Mesenchymal stem cell (in vitro differentiated cells and primary cell): ENCODE measurements around the gene ECM2.

Experiments used
- DNase-seq: peaks from one replicate; pipeline ENCODE4 v3.0.0-alpha.2; 2013
- H2AFZ ChIP-seq: one replicate; pipeline ENCODE4 v1.6.1; 2013; ENCODE audit warnings: low read depth, mild to moderate bottlenecking, control low read depth, inconsistent platforms, low read length, moderate library complexity
- H2AK5ac ChIP-seq: 2 replicates; pipeline ENCODE4 v1.6.1; 2013; ENCODE audit warnings: low read length, moderate library complexity, mild to moderate bottlenecking, inconsistent platforms; ENCODE audit not compliant: severe bottlenecking
- H2BK120ac ChIP-seq: one replicate; pipeline ENCODE4 v1.6.1; 2013; ENCODE audit warnings: low read depth, mild to moderate bottlenecking, inconsistent platforms, low read length, moderate library complexity
- H2BK12ac ChIP-seq, 2 experiments: one replicate each; pipeline ENCODE4 v1.6.1; 2013; ENCODE audit warnings: inconsistent platforms in 2 of 2, low read length in 2 of 2, mild to moderate bottlenecking in 2 of 2, moderate library complexity in 2 of 2, control low read depth in 1 of 2
- H2BK15ac ChIP-seq: one replicate; pipeline ENCODE4 v1.6.1; 2013; ENCODE audit warnings: mild to moderate bottlenecking, low read depth, inconsistent platforms; ENCODE audit not compliant: poor library complexity, severe bottlenecking
- H2BK5ac ChIP-seq: 2 replicates; pipeline ENCODE4 v1.6.1; 2013; ENCODE audit warnings: low read depth, mild to moderate bottlenecking, low read length, control low read depth, inconsistent platforms; ENCODE audit not compliant: poor library complexity, severe bottlenecking
- H3K14ac ChIP-seq, 2 experiments: one replicate each; pipeline ENCODE4 v1.6.1; 2013; ENCODE audit warnings: inconsistent platforms in 2 of 2, low read length in 2 of 2, control low read depth in 1 of 2, mild to moderate bottlenecking in 1 of 2, moderate library complexity in 1 of 2
- H3K18ac ChIP-seq, 2 experiments: one replicate each; pipeline ENCODE4 v1.6.1; 2013; ENCODE audit warnings: inconsistent platforms in 2 of 2, low read length in 2 of 2, control low read depth in 1 of 2, low read depth in 1 of 2, mild to moderate bottlenecking in 1 of 2
- H3K23ac ChIP-seq, 2 experiments: one replicate each; pipeline ENCODE4 v1.6.1; 2013; ENCODE audit warnings: inconsistent platforms in 2 of 2, low read length in 2 of 2, mild to moderate bottlenecking in 2 of 2, moderate library complexity in 2 of 2, control low read depth in 1 of 2
- H3K27ac ChIP-seq: 2 replicates; pipeline ENCODE4 v1.5.1; 2013; ENCODE audit warnings: mild to moderate bottlenecking, moderate library complexity, low read length, control low read depth, inconsistent platforms; ENCODE audit not compliant: poor library complexity, severe bottlenecking
- H3K27me3 ChIP-seq, 2 experiments: 2 replicates each; pipeline versions ENCODE4 v1.6.1 to v1.7.0; 2013; ENCODE audit warnings: low read length in 2 of 2, mild to moderate bottlenecking in 2 of 2, moderate library complexity in 2 of 2, control low read depth in 1 of 2, inconsistent platforms in 1 of 2; ENCODE audit not compliant: control insufficient read depth in 1 of 2, insufficient read depth in 1 of 2
- H3K36me3 ChIP-seq, 2 experiments: 2 replicates each; pipeline versions ENCODE4 v1.6.1 to v1.7.0; 2013; ENCODE audit warnings: low read length in 2 of 2, control low read depth in 1 of 2, inconsistent platforms in 1 of 2, low read depth in 1 of 2, mild to moderate bottlenecking in 1 of 2; ENCODE audit not compliant: insufficient read depth in 2 of 2, control insufficient read depth in 1 of 2
- H3K4ac ChIP-seq, 2 experiments: one replicate each; pipeline ENCODE4 v1.6.1; 2013; ENCODE audit warnings: inconsistent platforms in 2 of 2, low read length in 2 of 2, mild to moderate bottlenecking in 2 of 2, moderate library complexity in 2 of 2, control low read depth in 1 of 2, low read depth in 1 of 2
- H3K4me1 ChIP-seq: 2 replicates; pipeline ENCODE4 v1.6.1; 2013; ENCODE audit warnings: low read depth, low read length, control low read depth; ENCODE audit not compliant: control insufficient read depth, insufficient read depth
- H3K4me2 ChIP-seq: 2 replicates; pipeline ENCODE4 v1.6.1; 2013; ENCODE audit warnings: low read length, mild to moderate bottlenecking, inconsistent platforms; ENCODE audit not compliant: poor library complexity, severe bottlenecking
- H3K4me3 ChIP-seq, 2 experiments: 2 replicates each; pipeline versions ENCODE4 v1.5.1 to v1.7.0; 2013; ENCODE audit warnings: low read length in 2 of 2, mild to moderate bottlenecking in 2 of 2, control low read depth in 1 of 2, low read depth in 1 of 2; ENCODE audit not compliant: insufficient read depth in 1 of 2
- H3K79me1 ChIP-seq: replicated peaks from 2 replicates; pipeline ENCODE4 v1.6.1; 2013; ENCODE audit warnings: mild to moderate bottlenecking, control low read depth, low read length, inconsistent platforms; ENCODE audit not compliant: poor library complexity, severe bottlenecking
- H3K9ac ChIP-seq: 2 replicates; pipeline ENCODE4 v1.7.0; 2013; ENCODE audit warnings: mild to moderate bottlenecking, low read length, moderate library complexity
- H3K9me3 ChIP-seq: 2 replicates; pipeline ENCODE4 v1.7.0; 2013; ENCODE audit warnings: mild to moderate bottlenecking, low read length; ENCODE audit not compliant: control insufficient read depth
- H4K8ac ChIP-seq: one replicate; pipeline ENCODE4 v1.6.1; 2013; ENCODE audit warnings: inconsistent platforms, mild to moderate bottlenecking, low read length, moderate library complexity
- H4K91ac ChIP-seq: one replicate; pipeline ENCODE4 v1.6.1; 2013; ENCODE audit warnings: mild to moderate bottlenecking, low read length, inconsistent platforms
- WGBS: methylation state at CpG from one replicate; pipeline ENCODE4 v1.1.7; 2013; ENCODE audit warnings: mixed read lengths; 5-methylcytosine and 5-hydroxymethylcytosine counted together

ECM2 gene

DNA sequence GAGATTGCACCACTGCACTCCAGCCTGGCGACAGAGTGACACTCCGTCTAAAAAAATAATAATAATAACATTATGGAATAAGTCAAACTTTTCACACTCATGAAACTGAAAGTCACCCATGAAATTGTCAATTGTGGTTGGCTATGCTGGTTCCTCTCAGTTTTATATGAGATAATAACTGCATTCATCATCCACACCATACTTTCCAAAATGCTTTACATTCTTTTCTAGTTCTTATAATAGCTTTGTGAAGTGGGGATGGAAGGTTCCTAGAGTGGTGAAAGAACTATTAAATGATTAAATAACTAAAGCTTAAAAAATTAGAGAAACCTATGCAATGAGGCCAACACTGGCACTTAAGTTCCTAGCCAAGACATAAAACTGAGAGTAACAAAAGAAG lies 40.9 kb downstream of the ECM2 start:
- no CpG with 5 or more reads among the region's 2 CpGs for WGBS
- no peak for DNase-seq
- no peak overlapping the region for H3K27ac ChIP-seq

DNA sequence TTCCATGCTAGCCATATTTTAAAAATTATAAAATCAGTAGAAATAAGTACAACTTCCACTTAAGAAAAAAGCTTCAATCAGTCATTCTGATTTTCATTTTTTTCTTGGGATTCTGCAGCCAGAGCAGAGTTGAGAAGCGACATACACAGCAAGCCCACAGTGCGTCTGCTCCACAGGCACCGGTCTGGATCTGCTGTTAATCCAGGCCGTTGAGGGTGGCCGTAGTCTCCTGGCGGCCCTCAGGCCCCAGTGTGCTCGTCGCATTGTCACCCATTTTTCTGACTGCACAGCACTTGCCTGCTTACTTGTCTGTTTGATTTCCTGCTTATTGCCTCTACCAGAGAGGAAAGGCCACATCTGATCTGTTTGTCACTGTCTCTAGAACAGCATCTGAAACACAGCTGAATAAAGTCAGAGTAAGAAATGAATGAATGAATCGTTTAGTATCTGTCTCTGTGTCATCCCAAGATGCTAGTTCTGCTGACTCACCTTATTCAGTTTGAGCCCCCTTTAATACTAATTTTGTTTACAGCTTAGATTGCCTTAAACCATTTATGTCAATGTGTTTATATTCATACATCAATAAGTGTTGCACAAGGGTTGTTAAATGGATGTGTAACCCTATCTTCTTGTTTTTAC lies 41.9 kb downstream of the ECM2 start:
- Histone ChIP-seq H3K14ac (peak overlapping the region; percentile 13 to 47), H3K4me1 (peaks cover 2% of the 10 kb centered on the region)
- WGBS: 81% methylated on average over 9 of the region's 9 CpGs

More for the DNA sequence above, 40.9 kb downstream of the ECM2 start:
- H3K4me1 ChIP-seq: no peaks in the 10 kb centered on the region
- H3K27me3 ChIP-seq: no peaks in the 10 kb centered on the region
- H3K4me3 ChIP-seq: no peak overlapping the region
- no peak overlapping the region for H3K14ac ChIP-seq
- no peak overlapping the region for H2BK120ac ChIP-seq
- H3K4me2 ChIP-seq: no peak overlapping the region
- no peak overlapping the region for H3K4ac ChIP-seq
- no peaks in the 10 kb centered on the region for H3K36me3 ChIP-seq
- no peak overlapping the region for H3K18ac ChIP-seq
- H3K79me1 ChIP-seq: no peaks in the 10 kb centered on the region
- no peaks in the 10 kb centered on the region for H3K9me3 ChIP-seq
- no peak overlapping the region for H2BK12ac ChIP-seq
- no peak overlapping the region for H3K23ac ChIP-seq
- no peak overlapping the region for H2AFZ ChIP-seq
- H2AK5ac ChIP-seq: no peak overlapping the region
- H3K9ac ChIP-seq: no peak overlapping the region
- H4K91ac ChIP-seq: no peak overlapping the region
- H2BK15ac ChIP-seq: no peak overlapping the region
- H2BK5ac ChIP-seq: no peak overlapping the region
- no peak overlapping the region for H4K8ac ChIP-seq

DNA sequence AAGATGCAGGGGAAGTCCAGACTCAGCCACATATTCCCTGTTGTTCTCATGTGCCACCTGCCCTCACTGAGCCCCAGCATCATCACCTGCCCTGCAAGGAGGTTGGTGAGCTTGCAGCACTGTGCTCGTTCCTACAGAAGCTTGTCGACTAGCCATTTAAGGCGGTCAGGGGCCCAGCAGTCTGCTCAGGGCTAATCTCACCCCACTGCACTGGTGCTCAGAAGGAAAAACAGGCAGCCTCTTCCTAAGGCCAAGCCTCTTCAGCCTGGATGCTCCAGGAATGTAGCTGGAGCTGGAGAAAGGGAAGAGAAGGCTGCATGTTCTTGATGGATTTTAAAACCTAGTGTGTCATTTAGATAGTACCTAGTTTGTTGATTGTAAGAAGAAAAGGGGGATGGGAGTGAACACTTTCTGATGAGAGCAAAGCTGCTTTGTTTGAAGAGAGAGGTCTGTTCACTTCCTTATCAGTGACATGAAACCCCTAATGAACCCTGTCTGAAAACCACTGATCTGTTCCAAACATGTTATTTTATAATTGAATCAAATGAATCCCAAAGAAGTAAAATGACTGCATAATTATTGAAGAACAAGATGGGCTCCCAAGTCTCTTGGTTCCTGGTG lies 42.9 kb downstream of the ECM2 start:
- H3K4me2 ChIP-seq: no peak overlapping the region
- no peaks in the 10 kb centered on the region for H3K36me3 ChIP-seq
- H3K79me1 ChIP-seq: no peaks in the 10 kb centered on the region
- no peak overlapping the region for H3K4me3 ChIP-seq
- DNase-seq: no peak
- no peaks in the 10 kb centered on the region for H3K9me3 ChIP-seq
- peak overlapping the region in 1 of 2 experiments; percentile 29 for H2BK12ac ChIP-seq
- peak overlapping the region; percentile 15 for H4K91ac ChIP-seq
- peaks cover 2% of the 10 kb centered on the region for H3K4me1 ChIP-seq
- no peak overlapping the region for H3K18ac ChIP-seq
- no peak overlapping the region for H3K9ac ChIP-seq
- H2BK15ac ChIP-seq: no peak overlapping the region
- peak overlapping the region; percentile 27 for H4K8ac ChIP-seq
- no peak overlapping the region for H3K4ac ChIP-seq
- H2BK120ac ChIP-seq: no peak overlapping the region
- H3K23ac ChIP-seq: no peak overlapping the region
- 51% methylated on average over 3 of the region's 3 CpGs for WGBS
- H3K27me3 ChIP-seq: no peaks in the 10 kb centered on the region
- no peak overlapping the region for H2AFZ ChIP-seq
- no peak overlapping the region for H3K14ac ChIP-seq
- H2BK5ac ChIP-seq: no peak overlapping the region
- H2AK5ac ChIP-seq: no peak overlapping the region
- H3K27ac ChIP-seq: no peak overlapping the region

More for the DNA sequence above, 41.9 kb downstream of the ECM2 start:
- Histone ChIP-seq H3K79me1 (no peaks in the 10 kb centered on the region), H2AK5ac (no peak overlapping the region), H3K4ac (no peak overlapping the region), H3K9me3 (no peaks in the 10 kb centered on the region), H3K27ac (no peak overlapping the region), H4K91ac (no peak overlapping the region), H3K9ac (no peak overlapping the region), H3K23ac (no peak overlapping the region), H3K36me3 (no peaks in the 10 kb centered on the region), H2BK120ac (no peak overlapping the region), H3K4me3 (no peak overlapping the region), H3K18ac (no peak overlapping the region), H3K27me3 (no peaks in the 10 kb centered on the region), H2BK5ac (no peak overlapping the region), H3K4me2 (no peak overlapping the region), H2AFZ (no peak overlapping the region), H2BK15ac (no peak overlapping the region), H4K8ac (peak overlapping the region; percentile 84), H2BK12ac (no peak overlapping the region)
- DNase-seq: no peak

DNA sequence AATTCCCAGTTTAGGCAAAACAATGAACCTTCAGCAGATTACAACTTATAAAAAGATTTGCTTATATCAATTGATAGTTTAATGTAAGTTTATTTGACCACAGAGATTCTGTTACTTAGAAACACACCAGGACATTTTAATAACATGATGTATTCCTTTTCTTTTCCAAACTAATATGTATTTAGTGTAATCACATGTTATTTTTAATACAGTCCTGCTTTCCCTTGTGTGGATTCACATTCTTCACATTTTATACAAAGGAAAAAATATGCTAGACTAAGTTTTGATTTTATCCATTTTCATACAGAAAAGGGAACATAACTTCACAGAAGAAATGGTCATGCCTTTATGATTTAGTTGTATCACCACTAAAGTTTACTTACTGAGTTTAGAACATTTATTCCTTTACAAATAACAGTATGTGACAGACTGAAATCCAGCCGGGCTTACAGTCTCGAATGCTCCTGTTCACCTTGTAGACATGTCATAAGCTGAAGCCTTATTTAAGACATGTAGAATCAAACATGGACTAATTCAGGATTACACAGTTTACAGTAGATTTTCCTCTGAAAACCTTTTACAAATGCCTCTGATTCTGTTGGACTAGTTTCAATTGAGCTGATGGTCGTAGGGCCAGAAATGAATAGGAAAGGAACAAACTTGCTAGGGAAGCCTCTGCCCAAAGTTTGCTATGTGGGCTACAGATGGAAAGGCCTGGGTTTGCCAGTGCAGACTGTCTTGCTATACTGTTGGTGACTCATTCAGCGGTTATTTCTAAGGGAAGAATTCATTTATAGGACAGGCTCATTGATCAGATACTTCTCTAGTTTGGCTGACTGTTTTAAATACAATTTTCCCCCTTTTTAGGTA lies 46.9 kb downstream of the ECM2 start:
- H3K4me2 ChIP-seq: no peak overlapping the region
- H3K23ac ChIP-seq: no peak overlapping the region
- H3K14ac ChIP-seq: no peak overlapping the region
- DNase-seq: peak; percentile 60
- no peak overlapping the region for H4K91ac ChIP-seq
- H3K4ac ChIP-seq: no peak overlapping the region
- H2BK15ac ChIP-seq: no peak overlapping the region
- no peak overlapping the region for H2BK5ac ChIP-seq
- H3K4me3 ChIP-seq: no peak overlapping the region
- no peak overlapping the region for H2AK5ac ChIP-seq
- peaks cover 3% of the 10 kb centered on the region for H3K4me1 ChIP-seq
- no peak overlapping the region for H4K8ac ChIP-seq
- H3K36me3 ChIP-seq: no peaks in the 10 kb centered on the region
- no peaks in the 10 kb centered on the region for H3K79me1 ChIP-seq
- no peaks in the 10 kb centered on the region for H3K27me3 ChIP-seq
- WGBS: 76% methylated on average over 1 of the region's 4 CpGs
- H2AFZ ChIP-seq: no peak overlapping the region
- H3K27ac ChIP-seq: no peak overlapping the region
- no peak overlapping the region for H2BK12ac ChIP-seq
- peak overlapping the region; percentile 46 for H3K9ac ChIP-seq
- H3K9me3 ChIP-seq: no peaks in the 10 kb centered on the region
- H2BK120ac ChIP-seq: no peak overlapping the region
- no peak overlapping the region for H3K18ac ChIP-seq
